Lower lobe of right lung (tissue), 2 donors: ENCODE measurements around the gene MBNL1. TPM values are rescaled to one million over a fixed set of nuclear protein-coding genes. Genes with fewer than 3 reads are reported as not detected.

Source experiments
- ATAC-seq, 2 donors: fragments of 200-7000 bp; cut with Tn5 transposase; one replicate each; pipeline ENCODE4 v1.9.1; 2020 to 2022; ENCODE audit warnings: mild to moderate bottlenecking in 2 of 2, moderate library complexity in 2 of 2
- DNase-seq: peaks from one replicate; pipeline ENCODE4 v3.0.0-alpha.2; 2020
- H3K27ac ChIP-seq: fragments of 200-600 bp; one replicate; pipeline ENCODE4 v1.8.0; 2022
- H3K27me3 ChIP-seq: fragments of 200-600 bp; one replicate; pipeline ENCODE4 v1.8.0; 2022; ENCODE audit warnings: low read depth
- H3K36me3 ChIP-seq: fragments of 200-600 bp; one replicate; pipeline ENCODE4 v1.8.0; 2022; ENCODE audit warnings: mild to moderate bottlenecking
- H3K4me1 ChIP-seq: fragments of 200-600 bp; one replicate; pipeline ENCODE4 v1.8.0; 2022
- H3K4me3 ChIP-seq: fragments of 200-600 bp; one replicate; pipeline ENCODE4 v1.8.0; 2022; ENCODE audit warnings: mild to moderate bottlenecking
- H3K9me3 ChIP-seq: fragments of 200-600 bp; one replicate; pipeline ENCODE4 v1.8.0; 2022
- intact Hi-C: fragments of 100-400 bp; cut with DNase I; formaldehyde crosslinking; loops from one replicate; pipeline ENCODE4 v1.11.0; 2022
- total RNA-seq: library from RNA; stranded (reverse); fragmentation: NEBNext Ultra II Directional; extraction: Animal tissue kit (Norgen Biotek cat#: 25700); gene quantifications from one replicate; pipeline ENCODE4 v1.2.1, GENCODE V29; 2021
- TF ChIP-seq, protein P1 (sequence below): fragments of 200-600 bp; IDR thresholded peaks from one replicate; pipeline ENCODE4 v1.8.0; 2022; ENCODE audit warnings: antibody characterized with exemption, mild to moderate bottlenecking
- donor health status: DM: no; HTN: yes; CAD: no; lungs with severe emphysema.

Gene MBNL1
- total RNA-seq, 1 donor from 2014 or later, result 235 TPM

DNA sequence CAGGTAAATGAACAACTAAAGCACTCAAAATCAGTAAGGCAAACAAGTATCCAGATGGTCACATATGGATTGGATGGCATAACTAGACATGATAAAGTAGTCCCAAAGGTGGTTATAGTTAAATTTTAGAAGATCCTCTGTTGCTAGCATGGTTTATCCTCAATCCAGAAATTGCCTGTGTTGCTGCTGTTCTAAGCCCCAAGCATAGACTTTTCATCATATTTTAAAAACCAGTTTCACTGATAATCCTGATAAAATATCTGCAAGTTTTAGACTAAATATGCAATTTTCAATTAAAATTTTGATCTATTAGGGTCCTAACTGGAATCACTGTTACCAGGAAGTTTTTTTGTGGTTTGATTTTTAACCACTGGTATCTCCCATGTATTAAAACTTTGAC lies 35.4 kb downstream of the MBNL1 start:
- ATAC-seq (no peak), DNase-seq (no peak)
- Histone ChIP-seq H3K4me3 (no peak overlapping the region), H3K4me1 (peaks cover 100% of the 10 kb centered on the region), H3K27ac (no peak overlapping the region), H3K36me3 (peaks cover 18% of the 10 kb centered on the region), H3K27me3 (no peaks in the 10 kb centered on the region), H3K9me3 (no peaks in the 10 kb centered on the region)
- TF ChIP-seq, protein P1, sequence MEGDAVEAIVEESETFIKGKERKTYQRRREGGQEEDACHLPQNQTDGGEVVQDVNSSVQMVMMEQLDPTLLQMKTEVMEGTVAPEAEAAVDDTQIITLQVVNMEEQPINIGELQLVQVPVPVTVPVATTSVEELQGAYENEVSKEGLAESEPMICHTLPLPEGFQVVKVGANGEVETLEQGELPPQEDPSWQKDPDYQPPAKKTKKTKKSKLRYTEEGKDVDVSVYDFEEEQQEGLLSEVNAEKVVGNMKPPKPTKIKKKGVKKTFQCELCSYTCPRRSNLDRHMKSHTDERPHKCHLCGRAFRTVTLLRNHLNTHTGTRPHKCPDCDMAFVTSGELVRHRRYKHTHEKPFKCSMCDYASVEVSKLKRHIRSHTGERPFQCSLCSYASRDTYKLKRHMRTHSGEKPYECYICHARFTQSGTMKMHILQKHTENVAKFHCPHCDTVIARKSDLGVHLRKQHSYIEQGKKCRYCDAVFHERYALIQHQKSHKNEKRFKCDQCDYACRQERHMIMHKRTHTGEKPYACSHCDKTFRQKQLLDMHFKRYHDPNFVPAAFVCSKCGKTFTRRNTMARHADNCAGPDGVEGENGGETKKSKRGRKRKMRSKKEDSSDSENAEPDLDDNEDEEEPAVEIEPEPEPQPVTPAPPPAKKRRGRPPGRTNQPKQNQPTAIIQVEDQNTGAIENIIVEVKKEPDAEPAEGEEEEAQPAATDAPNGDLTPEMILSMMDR, result no peak
- intact Hi-C loops, result no loop called here

DNA sequence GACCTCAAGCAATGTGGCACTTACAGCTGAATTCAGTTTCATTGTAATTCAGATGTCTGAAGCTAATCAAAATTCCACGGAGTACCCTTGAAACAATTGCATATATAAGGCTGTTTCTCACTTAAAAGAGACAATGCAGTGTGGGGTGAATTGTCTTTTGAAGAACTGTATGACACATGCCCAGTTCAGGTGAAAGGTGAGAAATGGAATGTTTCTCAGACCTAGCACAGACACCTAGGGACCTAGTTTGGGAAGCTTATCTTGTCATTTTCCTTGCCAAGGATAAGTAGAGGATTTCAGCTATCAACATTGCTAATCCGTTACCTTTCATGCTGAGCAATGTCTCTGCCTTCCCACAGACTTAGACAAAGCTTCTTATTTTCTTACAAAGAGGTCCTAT lies 36.3 kb downstream of the MBNL1 start:
- H3K27ac ChIP-seq, result peak overlapping the region; percentile 9
- intact Hi-C loops, result no loop called here
- DNase-seq (no peak), ATAC-seq (no peak)
- H3K36me3 ChIP-seq, result peaks cover 10% of the 10 kb centered on the region
- no peaks in the 10 kb centered on the region for H3K9me3 ChIP-seq
- TF ChIP-seq, protein P1, result no peak
- H3K4me1 ChIP-seq, result peaks cover 99% of the 10 kb centered on the region
- H3K4me3 ChIP-seq, result no peak overlapping the region
- no peaks in the 10 kb centered on the region for H3K27me3 ChIP-seq

DNA sequence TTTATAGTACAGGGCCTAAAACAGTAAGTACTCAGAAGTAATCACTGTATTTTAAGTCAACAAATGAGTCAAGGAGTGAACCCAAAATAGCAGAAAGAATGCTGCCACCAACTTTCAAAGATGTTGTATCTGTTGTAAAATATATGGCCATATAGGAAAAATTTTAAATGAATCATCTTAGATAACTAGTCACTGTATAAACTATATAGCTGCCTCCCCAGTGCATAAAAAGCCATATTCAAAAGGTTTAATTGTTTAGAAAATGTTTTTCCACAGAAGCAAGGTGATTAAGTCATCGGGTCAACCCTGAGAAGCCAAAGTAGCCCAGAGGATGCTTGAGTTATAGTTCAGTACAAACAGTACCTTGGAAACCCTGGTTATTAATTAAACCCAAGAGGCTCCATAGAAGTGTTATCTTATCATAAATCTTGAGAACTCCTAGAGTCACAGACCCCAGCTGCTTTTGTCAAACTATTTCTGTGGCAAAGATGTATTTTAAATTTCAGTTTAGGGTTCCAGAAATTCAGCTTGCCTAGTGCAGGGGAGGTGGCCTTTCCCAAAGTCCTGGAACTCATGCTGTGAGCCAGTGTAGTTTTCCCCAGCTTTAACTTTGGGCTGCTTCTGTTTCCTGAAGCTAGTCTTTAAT lies 39.2 kb downstream of the MBNL1 start:
- TF ChIP-seq, protein P1, result no peak
- Histone ChIP-seq H3K4me3 (no peak overlapping the region), H3K27me3 (no peaks in the 10 kb centered on the region), H3K36me3 (no peaks in the 10 kb centered on the region), H3K4me1 (peaks cover 78% of the 10 kb centered on the region), H3K27ac (peak overlapping the region; percentile 73), H3K9me3 (no peaks in the 10 kb centered on the region)
- intact Hi-C loops, result no loop called here
- DNase-seq (no peak), ATAC-seq (peak; percentile 89 to 95)

DNA sequence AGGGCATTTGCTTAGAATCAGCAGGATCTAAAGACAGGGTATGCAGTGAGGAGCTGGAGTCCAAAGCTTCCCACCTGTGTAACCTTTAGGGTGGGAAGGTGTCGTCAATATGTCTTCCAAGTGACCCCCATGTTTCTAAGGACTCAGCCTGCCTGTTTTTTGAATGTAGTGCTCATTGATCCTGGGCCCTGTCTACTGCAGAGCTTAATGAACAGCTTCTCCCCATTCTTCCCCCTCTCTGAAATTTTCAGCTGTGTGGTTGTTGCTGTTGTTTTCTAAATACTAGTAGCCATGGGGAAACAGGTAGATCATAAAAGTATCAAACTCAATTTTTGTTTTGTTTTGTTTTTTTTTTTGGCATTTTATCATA lies 39.7 kb downstream of the MBNL1 start:
- peaks cover 73% of the 10 kb centered on the region for H3K4me1 ChIP-seq
- H3K4me3 ChIP-seq, result no peak overlapping the region
- peak overlapping the region; percentile 73 for H3K27ac ChIP-seq
- no peaks in the 10 kb centered on the region for H3K27me3 ChIP-seq
- H3K9me3 ChIP-seq, result no peaks in the 10 kb centered on the region
- no peak for DNase-seq
- no peaks in the 10 kb centered on the region for H3K36me3 ChIP-seq
- TF ChIP-seq, protein P1, result no peak
- peak in 1 of 2 donors; percentile 28 for ATAC-seq
- intact Hi-C loops, result no loop called here

DNA sequence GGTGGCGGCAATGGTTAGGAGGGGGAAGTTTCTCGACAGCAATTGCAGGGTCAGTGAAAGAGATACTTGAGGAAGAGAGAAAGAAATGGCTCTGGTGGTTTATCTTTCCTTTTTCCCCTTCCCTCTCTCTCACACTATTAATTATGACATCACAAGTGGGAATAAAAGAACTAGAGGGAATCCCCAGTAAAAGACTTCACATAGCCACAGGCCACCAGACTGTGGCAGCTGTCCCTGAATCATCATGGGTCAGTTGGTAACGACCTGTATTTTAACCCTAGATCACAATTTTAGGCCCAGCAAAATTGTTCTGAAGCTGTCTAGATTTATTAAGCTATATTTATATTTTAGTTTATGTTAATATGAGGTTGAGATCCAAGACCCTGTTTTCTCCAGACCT lies 40.3 kb downstream of the MBNL1 start:
- DNase-seq, result no peak
- Histone ChIP-seq H3K27me3 (no peaks in the 10 kb centered on the region), H3K9me3 (no peaks in the 10 kb centered on the region), H3K4me1 (peaks cover 67% of the 10 kb centered on the region), H3K36me3 (no peaks in the 10 kb centered on the region), H3K4me3 (no peak overlapping the region), H3K27ac (peak overlapping the region; percentile 73)
- TF ChIP-seq, protein P1, result no peak
- peak in 1 of 2 donors; percentile 40 for ATAC-seq
- intact Hi-C loops, result no loop called here
